HepG2 (cell line): Measurements from ENCODE around the gene KCNE5. TPM values are rescaled to one million over a fixed set of nuclear protein-coding genes. Genes with fewer than 3 reads are reported as not detected.

Source experiments
- ARID5B ChIP-seq: IDR thresholded peaks from 2 replicates; pipeline ENCODE4 v1.4.0; 2020; ENCODE audit warnings: mild to moderate bottlenecking, missing genetic modification reagents
- HHEX ChIP-seq: IDR thresholded peaks from 2 replicates; pipeline ENCODE4 v1.6.1; 2016; ENCODE audit warnings: control low read depth
- HMGXB4 ChIP-seq, 2 experiments: sonication (generic) in 1 of 2; formaldehyde crosslinking in 1 of 2; IDR thresholded peaks; 2 replicates each; pipeline versions ENCODE4 v1.4.0 to v1.6.1; 2018 to 2020; ENCODE audit warnings: missing genetic modification reagents in 2 of 2, borderline replicate concordance in 1 of 2, low read depth in 1 of 2, mild to moderate bottlenecking in 1 of 2, missing biosample characterization in 1 of 2
- MBD4 ChIP-seq: IDR thresholded peaks from 2 replicates; pipeline ENCODE4 v1.6.1; 2012; ENCODE audit warnings: low read length, inconsistent platforms, borderline replicate concordance
- NR0B2 ChIP-seq: sonication (generic); formaldehyde crosslinking; IDR thresholded peaks from 2 replicates; pipeline ENCODE4 v1.4.0; 2020; ENCODE audit warnings: mild to moderate bottlenecking, missing genetic modification reagents
- PLSCR1 ChIP-seq: sonication (generic); formaldehyde crosslinking; IDR thresholded peaks from 2 replicates; pipeline ENCODE4 v1.5.0; 2020; ENCODE audit warnings: missing genetic modification reagents, mild to moderate bottlenecking, borderline replicate concordance
- RFXANK ChIP-seq: IDR thresholded peaks from 2 replicates; pipeline ENCODE4 v1.6.1; 2016
- USF2 ChIP-seq, 2 experiments: sonication (generic) in 1 of 2; formaldehyde crosslinking in 1 of 2; IDR thresholded peaks; 2 replicates each; pipeline versions ENCODE4 v1.5.1 to v1.6.1; 2011 to 2020; ENCODE audit warnings: borderline replicate concordance in 1 of 2, low read depth in 1 of 2, low read length in 1 of 2, mild to moderate bottlenecking in 1 of 2, missing genetic modification reagents in 1 of 2, moderate library complexity in 1 of 2
- ZNF251 ChIP-seq: sonication (generic); formaldehyde crosslinking; IDR thresholded peaks from 2 replicates; pipeline ENCODE4 v1.9.0; 2021; ENCODE audit warnings: mild to moderate bottlenecking, missing genetic modification reagents
- ZNF276 ChIP-seq: sonication (generic); formaldehyde crosslinking; IDR thresholded peaks from 2 replicates; pipeline ENCODE4 v1.4.0; 2020; ENCODE audit warnings: mild to moderate bottlenecking, low read depth, missing genetic modification reagents
- ZNF782 ChIP-seq: sonication (generic); formaldehyde crosslinking; IDR thresholded peaks from 2 replicates; pipeline ENCODE4 v1.4.0; 2020; ENCODE audit warnings: missing genetic modification reagents, mild to moderate bottlenecking, borderline replicate concordance
- polyA plus RNA-seq, 8 experiments: library from polyadenylated mRNA; depleted of rRNA in 3 of 8; stranded (reverse) in 7 of 8; unstranded in 1 of 8; fragments of >200 nt; fragmentation: Illumina TruSeq in 4 of 8; extraction: Trizol in 4 of 8; gene quantifications; 2 replicates each; pipeline versions ENCODE4 v1.2.1 to v1.2.3, GENCODE V29; 2011 to 2016; ENCODE audit warnings: low read depth in 4 of 8, missing spikeins in 1 of 8, mixed read lengths in 1 of 8; ENCODE audit not compliant: insufficient read depth in 1 of 8
- total RNA-seq, 5 experiments: library from RNA; depleted of rRNA; stranded (reverse); fragments of >200 nt; fragmentation: Illumina TruSeq; extraction: Trizol; gene quantifications; 2 replicates each; pipeline ENCODE4 v1.2.3, GENCODE V29; 2016; ENCODE audit warnings: low read depth in 1 of 5

The KCNE5 gene
- total and polyA plus RNA-seq, 2 of the 13 experiments (the other 11 are each of a cell fraction or from before 2014, with no cell fraction given): 0.33 to 1.4 TPM

GRCh38 chrX:109601486-109601885 is 23.5 kb downstream of the KCNE5 start (continued):
- TF ChIP-seq NR0B2 (no peak), ZNF782 (CRISPR knock-in tag) (no peak), ZNF251 (CRISPR knock-in tag) (no peak), ARID5B (CRISPR knock-in tag) (no peak), HMGXB4 (CRISPR knock-in tag; IDR thresholded peaks at IDR 0.05; ENCODE audit: borderline replicate concordance in 1 of 2, low read depth in 1 of 2) (no peak), ZNF276 (no peak), USF2 (IDR thresholded peaks at IDR 0.05; ENCODE audit: low read depth, low read length) (no peak), USF2 (CRISPR knock-in tag; IDR thresholded peaks at IDR 0.05; ENCODE audit: borderline replicate concordance) (no peak), RFXANK (CRISPR knock-in tag) (no peak), HHEX (CRISPR knock-in tag) (no peak), PLSCR1 (no peak), MBD4 (no peak)
